Ishikawa (cell line): ENCODE measurements around the gene TMPRSS4.

Source experiments
- CEBPB ChIP-seq: IDR thresholded peaks from 2 replicates; pipeline ENCODE4 v1.6.1; 2012
- CREB1 ChIP-seq: IDR thresholded peaks from 2 replicates; pipeline ENCODE4 v1.6.1; 2012; ENCODE audit warnings: low read depth
- EGR1 ChIP-seq: IDR thresholded peaks from 2 replicates; pipeline ENCODE4 v1.6.1; 2012
- EP300 ChIP-seq: IDR thresholded peaks from 2 replicates; pipeline ENCODE4 v1.6.1; 2012; ENCODE audit warnings: borderline replicate concordance
- FOXM1 ChIP-seq: IDR thresholded peaks from 2 replicates; pipeline ENCODE4 v1.6.1; 2012; ENCODE audit warnings: low read depth, borderline replicate concordance
- NFIC ChIP-seq: IDR thresholded peaks from 2 replicates; pipeline ENCODE4 v1.6.1; 2012
- RAD21 ChIP-seq: IDR thresholded peaks from 2 replicates; pipeline ENCODE4 v1.6.1; 2012; ENCODE audit warnings: low read depth
- REST ChIP-seq: IDR thresholded peaks from 2 replicates; pipeline ENCODE4 v1.6.1; 2012; ENCODE audit warnings: low read depth, mild to moderate bottlenecking
- TAF1 ChIP-seq: IDR thresholded peaks from 2 replicates; pipeline ENCODE4 v1.6.1; 2012; ENCODE audit warnings: low read depth, mild to moderate bottlenecking
- TCF12 ChIP-seq: IDR thresholded peaks from 2 replicates; pipeline ENCODE4 v1.6.1; 2012; ENCODE audit warnings: low read depth
- TEAD4 ChIP-seq: IDR thresholded peaks from 2 replicates; pipeline ENCODE4 v1.6.1; 2012
- YY1 ChIP-seq: IDR thresholded peaks from 2 replicates; pipeline ENCODE4 v1.6.1; 2012; ENCODE audit warnings: low read depth
- ZBTB7A ChIP-seq: IDR thresholded peaks from 2 replicates; pipeline ENCODE4 v1.6.1; 2012; ENCODE audit warnings: low read depth
- TF ChIP-seq, protein P1 (sequence below): IDR thresholded peaks from 2 replicates; pipeline ENCODE4 v1.6.1; 2012
- TF ChIP-seq, protein P2 (sequence below): IDR thresholded peaks from 2 replicates; pipeline ENCODE4 v1.6.1; 2012

TMPRSS4 gene

GRCh38 chr11:118050208-118050891 lies 26.5 kb upstream of the TMPRSS4 start:
- TF ChIP-seq EGR1 (no peak), TAF1 (no peak), CREB1 (no peak), ZBTB7A (no peak), TCF12 (no peak), CEBPB (no peak), FOXM1 (no peak), NFIC (no peak), REST (no peak), TEAD4 (no peak), RAD21 (no peak), EP300 (no peak), YY1 (no peak)
- TF ChIP-seq, protein P1, sequence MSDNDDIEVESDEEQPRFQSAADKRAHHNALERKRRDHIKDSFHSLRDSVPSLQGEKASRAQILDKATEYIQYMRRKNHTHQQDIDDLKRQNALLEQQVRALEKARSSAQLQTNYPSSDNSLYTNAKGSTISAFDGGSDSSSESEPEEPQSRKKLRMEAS = no peak
- TF ChIP-seq, protein P2, sequence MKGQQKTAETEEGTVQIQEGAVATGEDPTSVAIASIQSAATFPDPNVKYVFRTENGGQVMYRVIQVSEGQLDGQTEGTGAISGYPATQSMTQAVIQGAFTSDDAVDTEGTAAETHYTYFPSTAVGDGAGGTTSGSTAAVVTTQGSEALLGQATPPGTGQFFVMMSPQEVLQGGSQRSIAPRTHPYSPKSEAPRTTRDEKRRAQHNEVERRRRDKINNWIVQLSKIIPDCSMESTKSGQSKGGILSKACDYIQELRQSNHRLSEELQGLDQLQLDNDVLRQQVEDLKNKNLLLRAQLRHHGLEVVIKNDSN = no peak

GRCh38 chr11:118051136-118051610 lies 25.7 kb upstream of the TMPRSS4 start:
- no peak for TF ChIP-seq RAD21
- TF ChIP-seq TCF12 = no peak
- TF ChIP-seq NFIC = no peak
- TF ChIP-seq ZBTB7A = no peak
- no peak for TF ChIP-seq YY1
- TF ChIP-seq CREB1 = no peak
- TF ChIP-seq, protein P1 = no peak
- no peak for TF ChIP-seq EGR1
- TF ChIP-seq CEBPB = no peak

- TF ChIP-seq ZBTB7A (no peak), TEAD4 (no peak), TCF12 (no peak), CEBPB (no peak), EGR1 (no peak)
Observed at GRCh38 chr11:118051611-118052461, 25.0 kb upstream of the TMPRSS4 start.

DNA sequence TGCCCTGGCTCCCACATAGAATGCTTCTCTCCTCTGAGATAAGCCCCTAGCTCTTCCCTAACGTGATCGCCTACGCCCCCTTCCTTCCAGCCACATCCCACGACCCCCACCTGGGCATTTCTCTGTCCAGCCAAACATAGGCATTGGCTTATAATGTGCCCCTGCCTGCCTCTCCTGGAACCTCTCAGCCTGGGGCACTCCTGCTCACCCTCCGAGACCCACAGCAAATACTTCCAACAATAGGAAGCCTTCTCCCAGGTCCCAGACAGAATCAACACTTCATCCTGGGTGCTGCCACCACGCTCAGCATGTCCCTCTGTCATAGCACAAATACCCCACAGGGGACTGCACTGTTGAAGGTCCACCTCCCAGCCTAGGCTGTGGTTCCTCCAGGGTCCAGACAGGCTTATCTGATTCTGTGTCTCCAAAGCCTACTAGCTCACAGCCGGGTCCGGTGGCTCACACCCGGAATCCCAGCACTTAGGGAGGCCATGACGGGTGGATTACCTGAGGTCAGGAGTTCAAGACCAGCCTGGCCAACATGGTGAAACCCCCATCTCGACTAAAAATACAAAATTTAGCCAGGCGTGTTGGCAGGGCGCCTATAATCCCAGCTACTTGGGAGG lies 24.2 kb upstream of the TMPRSS4 start:
- TF ChIP-seq, protein P2 = no peak
- TF ChIP-seq CREB1 = no peak
- no peak for TF ChIP-seq RAD21
- TF ChIP-seq TAF1 = no peak
- TF ChIP-seq REST = no peak
- no peak for TF ChIP-seq EGR1
- no peak for TF ChIP-seq NFIC
- no peak for TF ChIP-seq YY1

GRCh38 chr11:118054712-118055640 lies 21.9 kb upstream of the TMPRSS4 start:
- TF ChIP-seq CREB1 = no peak
- no peak for TF ChIP-seq ZBTB7A
- no peak for TF ChIP-seq TEAD4
- TF ChIP-seq, protein P1 = no peak
- TF ChIP-seq TCF12 = no peak
- no peak for TF ChIP-seq CEBPB
- no peak for TF ChIP-seq YY1
- TF ChIP-seq FOXM1 = no peak
- TF ChIP-seq REST = no peak
- TF ChIP-seq RAD21 = no peak
- TF ChIP-seq NFIC = no peak
- no peak for TF ChIP-seq EP300
- TF ChIP-seq, protein P2 = no peak
- no peak for TF ChIP-seq TAF1
- no peak for TF ChIP-seq EGR1
